GM19468 (cell line): ENCODE results near the gene RAD51B.

ENCODE experiments used
- ATAC-seq: cut with Tn5 transposase; IDR thresholded peaks from one replicate; pipeline ENCODE4 v1.9.1; 2021; ENCODE audit warnings: mild to moderate bottlenecking, moderate library complexity, moderate number of reproducible peaks; ENCODE audit not compliant: unreplicated experiment; ENCODE audit errors: extremely low read depth

Gene RAD51B

DNA sequence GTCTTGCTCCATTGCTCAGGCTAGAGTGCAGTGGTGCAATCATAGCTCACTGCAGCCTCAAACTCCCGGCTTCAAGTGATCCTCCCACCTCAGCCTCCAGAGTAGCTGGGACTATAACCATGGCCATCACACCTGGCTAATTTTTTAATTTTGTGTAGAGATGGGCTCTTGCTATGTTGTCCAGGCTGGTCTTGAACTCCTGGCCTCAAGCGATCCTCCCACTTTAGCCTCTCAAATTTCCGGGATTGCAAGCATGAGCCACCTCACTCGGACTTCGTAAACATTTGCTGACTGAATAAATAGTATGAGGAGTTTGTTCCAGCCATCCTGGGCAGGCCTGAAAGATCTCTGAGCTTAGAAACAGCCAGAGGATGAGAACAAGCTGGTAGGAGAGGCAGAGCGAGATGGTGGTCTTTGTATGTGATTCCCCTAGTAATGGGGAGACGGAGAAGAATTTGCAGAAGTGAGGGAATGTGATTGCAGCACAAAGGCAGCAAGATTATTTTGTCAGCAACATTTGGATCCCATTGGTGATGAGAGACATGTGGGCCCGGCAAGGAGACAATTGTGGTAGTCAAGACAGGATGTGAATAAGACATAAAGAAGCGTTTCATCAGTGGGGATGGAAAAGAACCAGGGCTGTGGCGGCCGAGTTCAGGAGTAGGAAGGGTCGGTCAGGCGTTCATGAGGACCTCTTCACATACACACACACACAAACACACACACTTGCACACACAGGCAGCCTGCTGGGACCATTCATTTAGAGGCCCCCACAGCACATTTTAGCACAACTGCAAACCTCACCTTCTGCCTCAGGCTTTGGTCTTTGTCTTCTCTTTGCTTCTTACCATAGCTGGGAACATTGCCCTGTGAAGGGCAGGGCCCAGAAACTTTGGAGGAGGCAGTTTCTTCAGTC is 817.8 kb downstream of the RAD51B start:
- ATAC-seq, result no peak

- ATAC-seq, result no peak
Observed at GRCh38 chr14:68638141-68638999, 818.8 kb downstream of the RAD51B start.

DNA sequence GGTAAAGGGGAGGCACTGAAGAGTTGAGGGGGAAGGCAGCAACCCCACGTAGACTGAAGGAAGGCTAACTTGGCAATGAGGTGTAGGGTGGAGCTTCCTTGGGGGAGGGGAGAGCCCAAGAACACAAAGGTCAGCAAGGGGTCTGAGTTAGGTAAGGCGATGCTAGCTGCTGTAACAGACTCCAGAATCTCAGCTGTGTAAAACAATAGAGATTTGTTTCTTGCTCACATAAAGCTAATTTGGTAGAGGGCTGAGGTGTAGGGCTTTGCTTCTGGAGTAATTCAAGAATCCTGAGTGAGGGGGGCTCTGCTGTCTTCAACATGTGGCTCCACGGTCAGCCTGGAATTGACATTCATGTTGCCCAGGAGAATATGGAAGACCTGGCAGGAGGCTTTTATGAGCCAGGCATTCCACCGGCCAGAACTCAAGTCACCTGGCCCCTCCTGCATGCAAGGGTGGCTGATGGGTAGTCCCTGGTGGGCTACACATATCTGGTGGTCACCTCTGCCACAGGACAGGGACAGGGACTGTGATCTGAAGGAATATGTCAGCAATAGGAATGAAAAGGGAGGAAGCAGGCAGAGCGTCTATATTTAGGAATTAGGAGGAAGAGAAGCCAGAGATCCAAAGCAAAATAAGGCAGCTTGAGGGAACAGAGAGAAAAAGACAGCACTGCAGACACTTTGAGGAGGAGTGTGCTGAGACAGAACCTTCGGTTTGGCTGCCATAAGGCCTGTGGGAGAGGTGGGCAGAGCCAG is 819.6 kb downstream of the RAD51B start:
- no peak for ATAC-seq

- ATAC-seq, result no peak
Observed at GRCh38 chr14:68639758-68640574, 820.4 kb downstream of the RAD51B start.

DNA sequence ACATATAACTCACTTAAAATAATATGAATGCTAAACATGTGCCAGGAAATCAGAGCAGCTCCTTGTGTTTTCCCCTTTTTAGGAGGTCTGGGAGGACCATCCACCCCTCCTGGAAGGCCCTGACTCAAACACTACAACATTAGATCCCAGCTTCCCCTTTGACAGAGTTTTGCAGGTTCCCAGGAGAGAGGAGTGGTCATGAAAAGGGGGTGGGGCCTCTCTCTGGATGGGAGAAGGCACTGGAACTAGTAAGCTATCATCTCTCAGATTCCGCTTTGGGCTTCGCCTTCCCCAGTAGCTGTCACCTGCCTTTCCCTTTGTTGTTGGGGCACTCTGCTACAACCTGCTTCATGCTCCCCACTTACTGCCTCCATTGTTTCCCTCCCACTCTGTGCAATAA is 824.1 kb downstream of the RAD51B start:
- no peak for ATAC-seq

DNA sequence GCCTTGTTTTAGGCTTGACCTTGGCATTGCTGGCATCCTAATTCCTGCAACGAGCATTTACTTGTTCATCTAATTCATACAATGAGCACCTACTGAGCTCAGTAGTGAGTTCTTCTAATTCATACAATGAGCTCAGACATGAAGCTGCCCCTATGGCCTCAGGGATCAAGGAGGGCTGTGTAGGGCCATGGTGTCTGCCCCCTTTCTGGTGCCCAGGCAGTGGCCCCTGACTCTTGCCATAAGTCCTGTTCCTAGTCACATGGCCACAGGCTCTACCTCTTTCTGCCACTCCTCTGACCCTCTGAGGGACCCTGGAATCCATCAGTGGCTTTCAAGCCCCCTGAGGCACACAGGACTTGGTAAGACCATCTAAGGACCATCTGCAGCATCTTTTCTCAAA is 824.5 kb downstream of the RAD51B start:
- no peak for ATAC-seq

DNA sequence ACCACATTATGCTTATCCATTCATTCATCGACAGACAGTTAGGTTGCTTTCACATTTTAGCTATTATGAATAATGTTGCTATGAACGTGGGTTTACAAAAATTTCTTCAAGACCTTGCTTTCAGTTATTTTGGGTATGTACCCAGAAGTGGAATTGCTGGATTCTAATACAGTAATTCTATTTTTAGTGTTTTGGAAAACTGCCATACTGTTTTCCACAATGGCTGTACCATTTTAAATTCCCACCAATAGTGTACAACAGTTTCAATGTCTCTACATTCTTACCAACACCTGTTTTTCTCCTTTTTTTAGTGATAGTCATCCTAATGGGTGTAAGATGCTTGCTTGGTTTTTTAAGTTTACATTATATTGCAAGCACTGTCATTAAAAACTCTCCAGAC is 825.8 kb downstream of the RAD51B start:
- no peak for ATAC-seq

GRCh38 chr14:68649476-68650189 is 830.1 kb downstream of the RAD51B start:
- ATAC-seq, result no peak

- ATAC-seq, result no peak
Observed at GRCh38 chr14:68650404-68650994, 830.9 kb downstream of the RAD51B start.

DNA sequence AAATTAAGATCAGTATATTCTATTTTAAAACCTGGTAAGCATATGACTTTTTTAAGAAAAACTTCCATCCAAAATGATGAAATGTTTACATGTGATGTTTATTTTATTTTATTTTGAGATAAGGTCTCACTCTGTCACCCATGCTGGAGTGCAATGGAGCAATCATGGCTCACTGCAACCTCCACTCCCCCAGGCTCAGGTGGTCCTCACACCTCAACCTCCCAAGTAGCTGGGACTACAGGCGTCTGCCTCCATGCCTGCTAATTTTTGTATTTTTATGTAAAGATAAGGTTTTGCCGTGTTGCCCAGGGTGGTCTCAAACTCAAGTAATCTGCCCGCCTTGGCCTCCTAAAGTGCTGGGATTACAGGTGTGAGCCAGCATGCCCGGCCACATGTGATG is 831.5 kb downstream of the RAD51B start:
- no peak for ATAC-seq

GRCh38 chr14:68651652-68652432 is 832.3 kb downstream of the RAD51B start:
- ATAC-seq, result no peak

GRCh38 chr14:68652433-68652690 is 832.8 kb downstream of the RAD51B start:
- ATAC-seq, result no peak

DNA sequence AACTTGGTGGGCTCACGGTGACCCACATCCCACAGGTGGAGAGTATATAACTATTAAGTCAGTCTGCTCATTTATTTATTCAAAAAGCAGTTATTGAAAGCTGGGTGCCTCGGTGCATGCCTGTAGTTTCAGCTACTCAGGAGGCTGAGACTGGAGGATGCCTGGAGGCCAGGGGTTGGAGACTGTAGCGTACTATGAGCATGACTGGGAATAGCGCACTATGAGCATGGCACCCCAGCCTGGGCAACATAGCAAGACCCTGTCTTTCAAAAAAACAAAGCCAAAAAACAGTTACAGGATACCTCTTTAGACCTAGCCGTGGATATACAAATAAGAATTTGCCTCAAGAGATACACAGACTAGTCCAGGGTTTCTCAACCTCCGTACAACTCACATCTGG is 833.5 kb downstream of the RAD51B start:
- no peak for ATAC-seq

DNA sequence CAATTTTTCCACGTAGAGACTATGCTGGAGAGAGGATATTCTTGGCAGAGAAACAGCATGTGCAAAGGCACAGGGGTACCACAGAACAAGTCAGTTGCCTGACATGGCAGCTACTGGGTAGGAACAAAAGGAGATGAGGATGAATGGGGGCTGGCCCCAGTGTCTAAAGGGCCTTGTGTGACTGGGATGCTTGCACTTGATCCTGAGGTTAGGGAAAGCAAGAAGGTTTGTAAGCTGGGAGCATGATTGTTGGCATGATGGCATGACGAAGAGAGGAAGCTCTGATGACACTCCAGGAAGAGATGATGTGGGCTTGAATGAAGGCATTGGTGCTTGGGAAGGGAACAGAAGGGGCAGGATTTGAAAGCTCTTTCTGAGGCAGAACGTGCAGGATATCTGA is 834.2 kb downstream of the RAD51B start:
- ATAC-seq, result no peak

DNA sequence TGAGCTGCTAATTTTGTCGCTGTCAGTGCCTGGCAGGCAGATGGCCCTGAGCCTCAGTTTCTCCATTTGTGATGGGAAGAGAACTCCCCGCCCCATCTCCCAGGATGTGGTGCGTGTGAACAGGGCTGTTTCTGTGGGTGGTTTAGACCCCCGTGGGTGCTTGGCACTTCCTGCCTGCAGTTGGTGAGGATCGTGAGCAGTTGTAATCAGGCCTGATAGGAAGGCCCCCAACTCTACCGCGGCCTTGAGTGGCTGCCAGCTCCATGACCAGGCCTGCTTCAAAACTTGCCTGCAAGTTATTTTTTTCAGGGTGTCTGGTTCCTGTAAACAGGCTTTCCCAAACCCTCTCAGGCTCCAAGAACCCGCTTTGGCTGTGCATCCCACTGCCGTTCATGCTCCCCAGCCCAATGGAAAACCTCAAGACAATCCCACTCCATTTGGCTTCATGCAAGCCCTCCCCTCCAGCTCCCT is 834.9 kb downstream of the RAD51B start:
- no peak for ATAC-seq

- no peak for ATAC-seq
Observed at GRCh38 chr14:68655021-68655831, 835.6 kb downstream of the RAD51B start.

GRCh38 chr14:68655911-68656316 is 836.3 kb downstream of the RAD51B start:
- ATAC-seq, result no peak
